Fibroblast of skin of left biceps (primary cell): Measurements from ENCODE around the gene GRIA3.
"Not testable (repeated sequence)": the region's sequence is repeated elsewhere in the genome, so short reads cannot be mapped to it uniquely, and the experiment has no call there.

Source experiments
- DNase-seq, 2 experiments: peaks; one replicate each; pipeline ENCODE4 v3.0.0-alpha.2; 2013; ENCODE audit warnings: low read depth in 2 of 2

Gene GRIA3

GRCh38 chrX:123348468-123348867 is 164.4 kb downstream of the GRIA3 start:
- DNase-seq: peak in 1 of 2 experiments; percentile 5

- no peak for DNase-seq
Observed at GRCh38 chrX:123350226-123350625, 166.1 kb downstream of the GRIA3 start.

DNA sequence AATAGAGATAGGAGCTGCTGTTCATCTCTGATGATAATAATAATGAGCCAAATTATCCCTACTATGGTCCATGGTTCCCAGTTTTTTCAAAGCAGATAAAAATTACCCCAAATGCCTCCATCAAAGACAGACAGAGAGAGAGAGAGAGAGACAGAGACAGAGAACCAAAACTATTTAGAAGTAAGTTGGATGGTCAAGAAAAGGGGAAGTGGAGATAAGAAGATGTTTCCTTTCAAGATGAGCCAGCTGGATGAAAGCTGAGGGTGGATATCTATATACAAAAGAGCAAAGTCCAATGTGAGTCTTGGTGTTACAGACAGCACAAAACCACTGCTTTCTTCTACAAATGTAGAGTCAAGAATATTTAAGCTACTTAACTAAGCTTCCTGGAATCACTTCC is 173.9 kb downstream of the GRIA3 start:
- no peak for DNase-seq

GRCh38 chrX:123358457-123358856 is 174.4 kb downstream of the GRIA3 start:
- DNase-seq: no peak

GRCh38 chrX:123361371-123361770 is 177.3 kb downstream of the GRIA3 start:
- peak in 1 of 2 experiments; percentile 19 for DNase-seq

- DNase-seq: not testable (repeated sequence)
Observed at GRCh38 chrX:123386196-123386595, 202.1 kb downstream of the GRIA3 start.

- DNase-seq: peak in 1 of 2 experiments; percentile 1
Observed at GRCh38 chrX:123392921-123393320, 208.8 kb downstream of the GRIA3 start.

- no peak for DNase-seq
Observed at GRCh38 chrX:123399709-123400108, 215.6 kb downstream of the GRIA3 start.

- no peak for DNase-seq
Observed at GRCh38 chrX:123405231-123405630, 221.2 kb downstream of the GRIA3 start.

DNA sequence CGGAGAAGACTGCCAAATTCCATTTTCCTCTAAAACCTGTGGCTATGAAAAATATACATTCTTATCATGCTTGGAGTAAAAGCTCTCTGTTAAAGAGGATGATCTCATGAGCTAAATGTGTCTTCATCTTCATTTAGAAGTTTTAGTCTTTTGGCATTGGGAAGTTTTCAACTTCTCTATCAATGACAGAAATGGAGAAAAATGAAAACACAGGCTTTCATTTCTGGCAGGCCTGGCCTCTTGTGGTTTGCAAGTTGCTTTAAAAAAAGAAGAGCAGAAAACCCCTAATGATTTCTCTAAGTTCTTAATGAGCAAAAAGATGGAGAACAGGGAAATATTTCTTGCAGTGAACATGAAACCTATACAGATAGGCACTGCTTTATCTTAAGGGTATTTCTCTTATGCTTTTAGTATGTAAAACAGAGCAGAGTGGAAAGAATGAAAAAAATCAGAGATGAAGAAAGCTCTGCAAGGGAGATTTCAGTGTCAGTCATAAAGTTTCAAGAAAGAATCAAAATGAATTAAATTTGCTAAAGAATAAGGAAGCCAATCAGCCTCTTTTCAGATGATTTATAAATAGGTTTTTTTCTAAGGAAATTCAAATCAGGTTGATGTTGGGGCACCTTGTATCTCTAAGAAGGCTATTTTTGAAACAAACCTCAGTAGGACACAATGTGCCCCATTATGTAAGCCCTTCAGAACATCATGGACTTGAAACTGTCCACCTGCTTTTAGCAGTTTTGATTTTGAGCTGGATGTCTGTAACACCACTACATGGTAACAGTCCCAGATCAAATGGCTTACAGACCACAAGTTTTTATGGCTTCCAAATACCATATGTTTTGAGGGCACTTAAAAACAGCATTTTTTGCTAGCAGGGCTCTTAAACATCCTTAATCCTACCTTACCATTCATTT is 225.0 kb downstream of the GRIA3 start:
- peak; percentile 72 to 73 for DNase-seq

- DNase-seq: no peak
Observed at GRCh38 chrX:123422875-123423274, 238.8 kb downstream of the GRIA3 start.

DNA sequence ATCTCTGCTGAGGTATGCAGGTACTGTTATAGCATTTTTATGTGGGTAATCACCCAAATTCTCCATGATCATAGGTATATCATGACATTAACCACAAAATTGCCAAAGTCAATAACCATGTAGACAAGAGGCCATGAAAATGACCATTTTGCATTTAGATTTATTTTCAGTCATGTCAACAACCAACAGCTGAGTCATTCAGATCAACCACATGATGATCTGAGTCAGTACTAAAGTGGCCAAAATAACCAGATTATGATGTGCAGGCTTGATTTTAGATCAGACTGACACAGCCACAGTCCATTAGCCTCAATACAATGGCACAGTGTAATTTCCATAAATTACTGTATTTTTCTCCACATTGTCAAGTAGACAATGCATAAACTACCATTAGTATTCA is 240.5 kb downstream of the GRIA3 start:
- peak; percentile 45 to 49 for DNase-seq

GRCh38 chrX:123425471-123425870 is 241.4 kb downstream of the GRIA3 start:
- no peak for DNase-seq

DNA sequence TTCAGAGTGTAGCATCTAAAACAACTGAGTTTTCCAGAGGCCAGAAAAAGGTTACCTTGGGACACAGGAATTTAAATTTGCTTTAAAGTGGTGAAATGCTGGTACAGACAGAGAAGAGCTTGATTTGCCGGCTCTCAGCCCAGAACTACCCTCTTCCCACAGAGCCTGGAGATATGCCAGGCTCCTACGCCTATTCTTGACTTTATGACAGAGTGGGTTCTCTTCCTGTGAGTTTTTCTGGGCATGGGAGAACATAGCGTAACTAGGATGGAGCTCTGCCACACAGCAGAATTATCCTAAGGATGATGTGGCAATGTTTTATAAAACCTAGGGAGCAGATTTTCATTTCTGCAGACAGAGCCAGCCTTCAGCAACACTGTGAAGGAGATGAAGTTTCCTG is 241.8 kb downstream of the GRIA3 start:
- no peak for DNase-seq

GRCh38 chrX:123432361-123433150 is 248.5 kb downstream of the GRIA3 start:
- no peak for DNase-seq

DNA sequence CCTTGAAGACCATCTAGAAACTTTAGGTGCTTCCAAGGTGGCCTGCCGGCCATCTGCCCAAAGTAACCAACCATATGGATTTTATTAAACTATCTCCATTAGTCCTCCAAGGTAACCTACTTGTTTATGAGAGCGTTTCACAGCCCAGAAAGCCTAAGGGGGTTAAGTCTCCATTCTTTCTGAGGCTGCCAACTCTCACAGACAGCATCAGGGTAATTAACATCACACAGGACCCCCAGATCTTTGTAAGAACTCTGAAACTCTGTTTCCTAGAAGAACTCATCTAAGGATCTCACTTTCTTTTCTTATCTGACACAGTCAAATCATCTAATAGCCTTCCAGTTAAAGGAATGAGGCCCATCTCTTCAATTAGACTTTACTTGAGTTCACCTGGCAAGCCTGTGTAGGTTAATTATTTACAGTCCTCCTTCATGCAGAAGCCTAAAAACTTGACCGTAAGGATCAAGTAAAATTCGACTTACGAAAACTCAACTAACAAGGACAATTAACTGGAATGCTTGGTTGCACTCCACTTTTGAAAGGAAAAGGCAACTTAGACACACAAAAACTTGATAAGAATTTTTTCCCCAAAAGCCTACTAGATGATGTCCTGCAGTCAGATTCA is 252.5 kb downstream of the GRIA3 start:
- DNase-seq: no peak

DNA sequence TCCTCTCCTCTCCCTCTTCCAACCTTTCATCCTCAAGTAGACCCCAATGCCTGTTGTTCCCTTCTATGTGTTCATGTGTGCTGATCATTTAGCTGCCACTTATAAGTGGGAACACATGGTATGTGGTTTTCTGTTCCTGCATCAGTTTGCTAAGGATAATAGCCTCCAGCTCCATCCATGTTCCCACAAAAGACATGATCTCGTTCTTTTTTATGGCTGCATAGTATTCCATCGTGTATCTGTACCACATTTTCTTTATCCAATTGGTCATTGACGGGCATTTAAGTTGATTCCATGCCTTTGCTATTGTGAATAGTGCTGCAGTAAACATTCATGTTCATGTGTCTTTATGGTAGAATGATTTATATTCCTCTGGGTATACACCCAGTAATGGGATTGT is 255.8 kb downstream of the GRIA3 start:
- DNase-seq: not testable (repeated sequence)

- no peak for DNase-seq
Observed at GRCh38 chrX:123442764-123443163, 258.7 kb downstream of the GRIA3 start.

- no peak for DNase-seq
Observed at GRCh38 chrX:123447506-123447905, 263.4 kb downstream of the GRIA3 start.

GRCh38 chrX:123449335-123449734 is 265.3 kb downstream of the GRIA3 start:
- DNase-seq: no peak

DNA sequence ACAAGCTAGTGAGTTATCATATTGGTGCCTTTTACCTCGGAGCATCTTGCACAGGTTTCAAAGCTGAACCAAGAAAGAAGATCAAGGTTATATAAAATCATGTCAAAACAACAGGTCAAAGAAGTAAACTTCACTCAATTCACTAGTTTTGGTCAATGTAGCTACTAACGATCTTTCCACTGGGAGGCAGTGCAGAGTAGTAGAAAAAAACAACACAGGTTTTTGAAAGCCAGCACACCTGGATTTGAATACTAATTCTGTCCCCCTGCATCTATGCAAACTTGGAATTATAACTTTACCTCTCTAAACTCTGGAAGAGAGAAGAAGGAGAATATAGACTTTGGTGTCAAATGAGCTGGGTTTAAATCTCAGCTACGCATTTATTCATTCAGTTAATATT is 266.1 kb downstream of the GRIA3 start:
- no peak for DNase-seq

- DNase-seq: no peak
Observed at GRCh38 chrX:123454712-123455431, 270.8 kb downstream of the GRIA3 start.
